ACHN (cell line): Measurements from ENCODE around the gene KLHL24.
"Not testable (repeated sequence)": the region's sequence is repeated elsewhere in the genome, so short reads cannot be mapped to it uniquely, and the experiment has no call there.

Experiments used
- DNase-seq: peaks from one replicate; pipeline ENCODE4 v3.0.0-alpha.2; 2015
- in situ Hi-C: cut with HindIII; loops from 2 replicates; pipeline ENCODE4 v1.10.0; 2017; ENCODE audit warnings: low sequenced_read_pairs, low pct_ligation_motif_present, low pct_unique_long_range_greater_than_20kb

Gene KLHL24

DNA sequence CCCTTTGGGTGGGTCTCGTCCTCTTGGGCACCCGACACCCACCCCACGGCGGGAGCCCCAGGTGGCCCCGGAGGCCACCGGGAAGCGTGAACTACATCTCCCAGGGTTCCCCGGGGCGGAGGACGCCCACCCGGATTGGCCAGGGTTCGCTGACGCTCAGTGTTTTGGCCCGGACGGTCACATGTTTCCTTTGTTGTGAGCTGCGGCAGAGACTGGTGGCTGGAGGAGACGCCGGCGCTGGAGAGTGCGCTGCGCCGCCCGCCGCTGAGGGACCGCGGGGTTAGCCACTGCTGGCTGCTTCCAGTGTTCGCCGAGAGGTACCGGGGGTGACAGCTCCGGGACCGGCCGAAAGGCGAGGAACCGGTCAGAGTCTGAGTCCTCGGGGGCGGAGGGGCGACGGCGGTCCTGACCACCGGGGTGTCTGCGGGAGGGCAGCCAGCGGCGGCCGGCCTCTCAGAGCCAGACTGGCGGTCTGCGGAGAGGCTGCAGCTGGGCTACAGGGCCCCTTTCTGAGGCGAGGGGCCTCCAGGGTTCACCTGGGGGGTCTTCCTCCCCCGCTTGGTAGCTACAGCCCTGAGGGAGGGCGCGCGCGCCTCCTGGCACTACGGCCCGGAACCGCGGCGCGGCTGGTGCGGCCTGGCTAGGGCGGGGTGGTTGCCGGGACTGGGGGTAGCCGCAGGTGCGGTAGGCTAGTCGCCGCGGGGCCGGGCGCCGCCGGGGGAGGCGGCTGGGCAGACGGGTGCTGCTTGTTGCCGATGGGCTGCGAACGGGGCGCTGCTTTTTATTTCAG lies at the start of gene KLHL24:
Gene KLHL24, plus strand, starts transcription at position 193 of the 790 bp plus-strand sequence. CDS start 14,734 bp downstream, outside the sequence.
- in situ Hi-C loops: no loop called here
- DNase-seq: peak; percentile 90

DNA sequence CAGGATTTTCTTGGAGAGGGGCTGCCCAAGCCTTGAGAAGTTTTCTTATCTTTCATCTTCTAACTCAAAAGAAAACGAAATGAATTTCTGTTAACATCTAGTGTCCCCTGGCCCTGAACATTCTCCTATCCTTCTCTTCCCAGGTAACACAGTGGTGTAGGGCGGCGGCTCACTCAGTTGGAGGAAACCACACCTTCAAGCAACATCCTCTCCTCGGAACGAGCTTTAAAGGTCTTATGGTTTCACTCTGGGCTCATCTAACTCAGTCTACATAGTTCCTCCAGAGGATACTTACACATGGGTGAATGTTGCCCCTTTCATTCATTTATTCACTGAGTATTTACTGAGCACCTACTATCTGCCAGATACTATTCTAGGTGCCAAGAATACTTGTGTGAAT lies 48.9 kb upstream of the KLHL24 start:
- DNase-seq: no peak
- in situ Hi-C loops: no loop called here

DNA sequence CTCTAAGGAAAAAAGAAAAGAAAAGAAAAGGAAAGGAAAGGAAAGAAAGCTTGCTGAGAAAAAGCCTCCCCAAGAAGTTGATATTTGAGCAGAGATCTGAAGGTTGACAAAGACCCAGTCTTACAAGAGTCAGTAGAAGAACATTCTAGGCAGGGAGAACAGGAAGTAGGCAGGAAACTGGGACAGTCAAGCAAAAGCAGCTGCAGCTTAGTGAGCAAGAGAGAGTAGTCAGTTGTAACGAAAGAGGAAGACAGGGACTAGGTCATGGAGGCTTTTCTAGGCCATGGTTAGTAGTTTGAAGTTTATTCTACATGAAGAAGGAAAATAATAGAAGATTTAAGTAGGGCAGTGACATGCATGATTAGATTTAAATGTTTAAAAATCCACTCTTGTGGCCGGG lies 48.1 kb upstream of the KLHL24 start:
- in situ Hi-C loops: no loop called here
- no peak for DNase-seq

GRCh38 chr3:183590442-183590841 lies 45.0 kb upstream of the KLHL24 start:
- in situ Hi-C loops: no loop called here
- DNase-seq: no peak

DNA sequence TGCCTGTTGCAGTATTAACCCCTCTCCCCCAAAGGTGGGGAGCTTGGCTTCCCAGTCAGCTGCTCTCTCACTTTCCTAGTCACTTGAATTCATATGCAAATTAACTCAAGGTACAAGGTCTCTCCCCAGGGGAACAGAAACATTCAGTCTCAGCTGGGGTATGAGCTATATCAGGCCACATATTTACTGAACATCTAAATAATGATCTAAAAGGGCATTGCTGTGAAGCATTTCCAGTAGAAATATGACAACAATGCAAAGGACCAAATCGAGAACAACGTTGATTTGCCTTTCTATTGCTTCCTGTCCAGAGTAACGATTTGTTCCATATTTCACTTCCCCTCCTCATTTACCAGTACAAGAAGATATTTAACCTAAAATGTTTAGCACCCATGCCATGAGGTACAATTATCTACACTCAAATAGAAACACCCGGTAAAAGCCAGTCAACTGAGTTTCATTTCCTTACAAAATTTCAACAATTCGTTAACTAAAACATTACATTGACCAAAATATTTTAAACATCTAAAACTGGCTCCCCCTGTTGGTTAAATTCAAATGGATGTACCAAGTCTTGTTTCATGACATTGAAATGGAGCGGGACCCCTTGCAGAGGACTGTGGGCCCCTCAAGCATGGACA lies 43.4 kb upstream of the KLHL24 start:
- no peak for DNase-seq
- in situ Hi-C loops: no loop called here

DNA sequence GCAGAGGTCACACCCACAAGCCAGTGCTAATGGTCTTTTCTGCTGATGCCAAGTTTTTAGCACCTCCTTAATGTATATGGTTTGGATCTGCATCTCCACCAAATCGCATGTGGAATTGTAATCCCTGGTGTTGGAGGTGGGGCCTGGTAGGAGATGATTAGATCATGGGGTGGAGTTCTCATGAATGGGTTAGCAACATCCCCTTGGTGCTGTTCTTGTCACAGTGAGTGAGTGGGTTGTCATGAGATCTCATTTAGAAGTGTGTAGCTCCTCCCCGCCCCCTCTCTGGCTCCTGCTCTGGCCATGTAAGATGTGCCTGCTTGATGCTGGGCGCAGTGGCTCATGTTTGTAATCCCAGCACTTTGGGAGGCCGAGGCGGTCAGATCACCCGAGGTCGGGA lies 42.6 kb upstream of the KLHL24 start:
- in situ Hi-C loops: no loop called here

DNA sequence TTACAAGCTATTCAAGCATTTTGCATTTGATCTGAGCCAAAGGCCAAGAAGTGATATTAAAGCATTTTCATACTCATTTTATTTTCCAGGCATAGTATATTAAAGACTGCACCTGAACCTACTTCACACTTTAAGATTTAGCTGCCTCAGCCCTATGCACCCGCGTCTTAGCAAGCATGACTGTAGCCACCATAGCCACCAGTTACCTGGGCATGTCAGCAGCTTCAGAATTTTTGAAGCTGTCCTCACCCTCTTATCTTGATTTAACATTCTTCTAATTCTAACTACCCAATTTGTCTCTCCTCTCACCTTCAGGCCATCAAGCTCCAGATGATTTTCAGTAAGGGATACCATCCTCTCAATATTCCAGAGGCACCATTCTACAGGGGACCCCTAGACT lies 40.8 kb upstream of the KLHL24 start:
- no peak for DNase-seq
- in situ Hi-C loops: no loop called here

More for the DNA sequence above, 42.6 kb upstream of the KLHL24 start:
- no peak for DNase-seq

GRCh38 chr3:183597959-183598358 lies 37.5 kb upstream of the KLHL24 start:
- in situ Hi-C loops: no loop called here
- no peak for DNase-seq

DNA sequence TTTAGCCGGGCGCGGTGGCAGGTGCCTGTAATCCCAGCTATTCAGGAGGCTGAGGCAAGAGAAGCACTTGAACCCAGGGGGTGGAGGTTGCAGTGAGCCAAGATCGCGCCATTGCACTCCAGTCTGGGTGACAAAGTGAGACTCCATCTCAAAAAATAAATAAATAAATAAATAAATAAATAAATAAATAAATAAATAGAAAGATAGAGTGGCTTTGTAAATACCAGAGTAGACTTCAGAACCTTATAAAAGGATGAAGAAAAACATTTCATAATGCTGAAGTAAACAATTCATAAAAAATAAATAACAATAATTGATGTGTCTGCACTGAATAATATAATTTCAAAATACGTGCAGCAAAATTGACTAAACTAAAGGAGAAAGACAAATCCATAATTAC lies 24.1 kb upstream of the KLHL24 start:
- in situ Hi-C loops, DNase-seq: not testable (repeated sequence)

DNA sequence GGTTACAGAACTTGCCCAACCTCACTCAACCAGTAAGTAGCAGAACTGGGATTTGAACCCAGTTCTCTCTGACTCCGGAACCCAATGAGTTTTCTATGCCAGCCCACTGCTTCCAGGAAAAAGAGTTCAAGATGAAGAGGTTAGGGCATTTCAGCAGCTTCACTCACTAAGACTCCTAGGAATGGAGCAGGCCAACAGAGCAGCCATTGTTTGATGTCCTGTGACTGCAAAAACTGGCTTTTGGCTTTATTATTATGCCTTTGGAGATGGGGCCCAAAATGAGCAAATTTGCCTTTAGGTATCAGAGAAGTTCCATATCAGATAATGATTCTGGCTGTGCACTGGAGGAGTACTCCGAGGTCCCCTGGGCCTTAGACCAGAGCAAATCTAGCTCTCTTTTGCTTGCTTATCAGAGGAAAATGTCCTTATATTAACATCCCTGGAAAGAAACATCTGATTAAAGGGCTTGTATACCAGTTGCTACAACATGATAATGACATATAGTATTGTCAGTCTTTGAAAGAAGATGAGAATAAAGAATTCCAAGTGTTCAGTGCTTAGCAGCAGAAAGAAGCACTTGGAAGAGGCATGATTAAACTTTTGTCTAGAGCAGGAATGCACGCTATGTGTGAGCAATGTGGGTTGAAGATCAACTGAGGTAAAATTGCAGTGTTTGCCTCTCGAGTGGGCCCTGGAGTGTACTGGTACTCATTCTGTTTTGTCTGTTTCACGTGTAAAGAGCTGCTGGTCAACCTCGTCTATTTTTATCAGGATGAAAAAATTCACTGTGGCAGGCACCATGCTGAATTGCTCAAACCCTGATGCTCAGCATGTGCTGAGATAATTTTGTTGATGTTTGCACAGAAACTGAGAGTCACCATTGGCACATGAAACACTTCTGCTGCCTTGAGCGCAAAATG lies 21.8 kb upstream of the KLHL24 start:
- in situ Hi-C loops: no loop called here
- no peak for DNase-seq

DNA sequence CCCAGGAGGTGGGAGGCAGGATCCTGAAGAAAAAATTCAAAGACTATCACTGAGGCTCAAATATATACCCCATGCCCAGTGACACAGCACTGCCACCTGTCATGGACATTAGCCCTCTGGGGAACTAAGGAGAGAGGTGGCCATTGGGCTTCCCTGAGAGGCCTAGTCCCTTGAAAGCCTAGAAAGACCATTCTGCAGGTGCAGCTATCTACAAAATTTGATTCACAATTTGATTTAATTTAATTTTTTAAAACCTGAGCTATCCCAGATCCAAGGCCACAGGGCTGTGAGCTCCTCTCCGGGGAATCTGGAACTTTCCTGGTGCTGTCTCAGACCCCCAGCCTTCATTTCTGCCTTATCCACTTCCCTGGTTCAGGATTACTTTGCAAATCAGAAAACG lies 16.9 kb upstream of the KLHL24 start:
- no peak for DNase-seq
- in situ Hi-C loops: no loop called here

GRCh38 chr3:183619010-183619409 lies 16.4 kb upstream of the KLHL24 start:
- in situ Hi-C loops: no loop called here
- no peak for DNase-seq

DNA sequence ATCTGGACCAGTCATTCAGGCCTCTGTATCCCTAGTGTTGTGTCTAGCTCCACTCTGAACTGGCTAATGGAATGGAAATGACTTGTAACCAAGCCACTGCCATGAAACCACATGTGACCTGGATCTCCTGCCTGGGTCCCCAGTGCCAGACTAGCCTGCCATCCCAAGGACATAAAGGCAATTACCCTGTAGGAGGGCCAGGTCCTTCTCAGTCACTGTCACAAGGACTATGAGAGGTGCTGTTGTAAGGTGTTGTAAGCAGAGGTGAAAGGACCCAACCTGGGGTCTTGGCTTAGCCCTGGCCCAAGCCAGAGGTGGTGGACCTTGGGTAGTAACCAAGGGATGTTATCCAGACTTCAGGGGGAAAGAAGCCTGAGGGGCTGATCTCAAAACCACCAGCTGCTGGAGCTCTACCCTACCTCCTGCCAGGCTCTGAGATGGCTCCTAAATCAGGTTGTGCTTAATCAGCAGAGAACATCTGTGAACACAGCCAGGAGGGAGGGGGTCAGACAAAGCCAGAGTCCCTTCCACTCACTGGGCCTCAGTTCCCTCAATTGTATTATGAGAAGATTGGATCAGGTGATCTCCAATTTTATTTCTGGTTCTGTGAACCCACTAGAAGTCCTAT lies 15.7 kb upstream of the KLHL24 start:
- no peak for DNase-seq
- in situ Hi-C loops: no loop called here

GRCh38 chr3:183620252-183620628 lies 15.2 kb upstream of the KLHL24 start:
- no peak for DNase-seq
- in situ Hi-C loops: no loop called here

DNA sequence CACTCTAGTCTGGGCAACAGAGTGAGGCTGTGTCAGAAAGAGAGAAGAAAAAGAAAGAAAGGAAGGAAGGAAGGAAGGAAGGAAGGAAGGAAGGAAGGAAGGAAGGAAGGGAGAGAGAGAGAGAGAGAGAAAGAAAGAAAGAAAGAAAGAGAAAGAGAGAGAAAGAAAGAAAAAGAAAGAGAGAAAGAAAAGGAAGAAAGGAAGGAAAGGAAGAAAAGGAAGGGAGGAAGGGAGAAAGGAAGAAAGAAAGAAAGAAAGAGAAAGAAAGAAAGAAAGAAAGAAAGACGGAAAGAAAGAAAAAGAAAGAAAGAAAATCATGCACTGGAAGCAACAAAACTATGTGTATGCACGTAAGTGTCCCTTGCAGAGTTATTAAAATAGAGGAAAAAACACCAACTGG lies 12.9 kb upstream of the KLHL24 start:
- in situ Hi-C loops, DNase-seq: not testable (repeated sequence)

DNA sequence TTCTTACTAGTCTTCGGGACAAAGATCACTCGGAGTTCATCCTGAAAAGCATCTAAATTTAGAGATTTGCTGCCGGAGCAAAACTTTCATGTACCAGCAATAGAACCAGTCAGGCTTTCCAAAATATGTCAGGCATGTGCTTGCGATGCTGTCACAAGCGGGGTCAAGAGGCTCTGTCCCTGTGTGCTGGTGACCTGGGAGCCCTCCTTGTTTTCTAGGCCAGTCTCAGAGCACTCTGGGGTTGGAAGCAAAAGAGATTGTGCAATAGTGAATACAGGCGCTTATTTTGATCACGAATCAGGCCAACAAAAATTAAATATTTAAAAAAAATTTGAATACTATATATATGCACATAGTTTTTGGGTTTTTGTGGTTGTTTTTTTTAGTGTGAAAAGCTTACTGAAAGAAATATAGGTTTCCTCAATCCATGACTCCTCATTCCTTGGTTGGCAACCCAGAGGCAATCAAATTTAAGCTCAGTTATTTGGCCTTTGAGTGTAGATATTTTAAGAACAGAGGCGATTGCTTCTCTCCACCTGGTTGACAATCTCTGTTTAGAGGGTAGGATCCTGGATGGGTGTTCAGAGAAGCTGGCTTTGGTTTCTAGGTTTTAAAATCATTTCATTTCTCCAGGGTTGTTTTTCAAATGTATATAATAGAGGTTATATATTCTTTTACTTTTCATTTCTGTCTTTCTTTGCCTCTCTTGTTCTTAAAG lies 8.4 kb upstream of the KLHL24 start:
- no peak for DNase-seq
- in situ Hi-C loops: no loop called here

- no peak for DNase-seq
- in situ Hi-C loops: no loop called here
Measured at GRCh38 chr3:183629546-183630301, 5.7 kb upstream of the KLHL24 start.

DNA sequence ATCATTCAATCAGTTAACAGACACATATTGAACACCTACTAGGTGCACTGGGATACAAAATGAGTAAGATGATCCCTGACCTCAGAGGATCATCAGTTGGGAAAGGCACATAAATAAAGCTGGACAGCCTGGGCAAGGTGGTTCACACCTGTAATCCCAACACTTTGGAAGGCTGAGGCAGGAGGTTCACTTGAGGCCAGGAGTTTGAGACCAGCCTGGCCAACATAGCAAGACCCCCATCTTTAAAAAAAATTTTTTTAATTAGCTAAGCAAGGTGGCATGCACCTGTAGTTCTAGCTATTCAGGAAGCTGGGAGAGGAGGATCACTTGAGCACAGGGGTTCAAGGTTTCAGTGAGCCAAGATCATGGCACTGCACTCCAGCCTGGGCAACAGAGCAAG lies 3.7 kb upstream of the KLHL24 start:
- no peak for DNase-seq
- in situ Hi-C loops: no loop called here
